K562 (cell line): ENCODE results near the gene RNF112. TPM values are rescaled to one million over a fixed set of nuclear protein-coding genes. Genes with fewer than 3 reads are reported as not detected.

Experiments
- ATAC-seq: fragments of 200-7000 bp; cut with Tn5 transposase; 3 replicates; pipeline ENCODE4 v1.9.1; 2020; ENCODE audit warnings: moderate library complexity
- BruUV-seq: library from RNA; stranded (reverse); fragments of 400-500 nt; replicated peaks from 2 replicates; lab custom pipeline; 2021; lab: Mats Ljungman, UMichigan
- CTCF ChIA-PET: fragments of 300-600 bp; formaldehyde crosslinking; extraction: SDS; loops from one replicate; lab custom pipeline; 2021; ENCODE audit warnings: low intra/inter-chr PET ratio; lab: Yijun Ruan, JAX
- POLR2A ChIA-PET: fragments of 300-600, 350-650 bp; sonication (Branson Sonifier 250); formaldehyde crosslinking; extraction: SDS; loops from one replicate; lab custom pipeline; 2021; ENCODE audit warnings: antibody characterized with exemption, inconsistent platforms; lab: Yijun Ruan, JAX
- DNase-seq, 4 experiments: peaks; one replicate each; pipeline versions ENCODE4 v3.0.0 to v3.0.0-alpha.2; 2011 to 2018; ENCODE audit warnings: low spot score in 3 of 4, mixed read lengths in 3 of 4; ENCODE audit errors: extremely low read depth in 1 of 4
- FAIRE-seq: peaks from 2 replicates; lab custom pipeline; 2011; peaks lifted over from hg19 to GRCh38; lab: Jason Lieb, UNC
- H2AFZ ChIP-seq: 2 replicates; pipeline ENCODE4 v1.6.0; 2011; ENCODE audit warnings: low read depth, low read length, control low read depth, inconsistent platforms
- H3K27ac ChIP-seq: fragments of 200-600 bp; 3 replicates; pipeline ENCODE4 v1.8.0; 2011; ENCODE audit warnings: low read depth, mild to moderate bottlenecking, control low read depth, inconsistent platforms, low read length, moderate library complexity, mixed read lengths; ENCODE audit errors: extremely low read depth
- H3K27me3 ChIP-seq, 2 experiments: fragments of 300-600 bp in 1 of 2; 2 replicates in 1 of 2; 3 replicates in 1 of 2; pipeline versions ENCODE4 v1.6.0 to v1.8.0; 2011; ENCODE audit warnings: inconsistent platforms in 2 of 2, low read length in 2 of 2, mild to moderate bottlenecking in 1 of 2, mixed read lengths in 1 of 2, moderate library complexity in 1 of 2; ENCODE audit not compliant: control insufficient read depth in 2 of 2, insufficient read depth in 2 of 2
- H3K36me3 ChIP-seq: fragments of 300-600 bp; 3 replicates; pipeline ENCODE4 v1.8.0; 2011; ENCODE audit warnings: mild to moderate bottlenecking, low read length, inconsistent platforms; ENCODE audit not compliant: control insufficient read depth, insufficient read depth
- H3K4me1 ChIP-seq, 2 experiments: fragments of 200-600 bp in 1 of 2; replicated peaks in 1 of 2; 2 replicates in 1 of 2; 3 replicates in 1 of 2; pipeline versions ENCODE4 v1.5.1 to v1.8.0; 2011; ENCODE audit warnings: inconsistent platforms in 2 of 2, low read length in 2 of 2, mild to moderate bottlenecking in 1 of 2, mixed read lengths in 1 of 2, moderate library complexity in 1 of 2; ENCODE audit not compliant: control insufficient read depth in 2 of 2, insufficient read depth in 2 of 2
- H3K4me2 ChIP-seq: 2 replicates; pipeline ENCODE4 v1.6.1; 2011; ENCODE audit warnings: low read length, control low read depth, inconsistent platforms, mixed read lengths; ENCODE audit not compliant: insufficient read depth
- H3K4me3 ChIP-seq: fragments of 200-600 bp; sonication (generic), shearing (Covaris generic); 2 replicates; pipeline ENCODE4 v1.5.1; 2016; ENCODE audit warnings: control low read depth, inconsistent platforms
- H3K79me2 ChIP-seq: fragments of 200-600 bp; 3 replicates; pipeline ENCODE4 v1.8.0; 2011; ENCODE audit warnings: low read length, inconsistent platforms; ENCODE audit not compliant: control insufficient read depth, insufficient read depth
- H3K9ac ChIP-seq, 2 experiments: 2 replicates each; pipeline versions ENCODE4 v1.6.0 to v1.6.1; 2011; ENCODE audit warnings: low read depth in 2 of 2, low read length in 2 of 2, control low read depth in 1 of 2, inconsistent platforms in 1 of 2, mild to moderate bottlenecking in 1 of 2, mixed read lengths in 1 of 2; ENCODE audit not compliant: insufficient read depth in 1 of 2
- H3K9me1 ChIP-seq: one replicate; pipeline ENCODE4 v1.6.0; 2011; ENCODE audit warnings: inconsistent platforms, mild to moderate bottlenecking, low read length, moderate library complexity; ENCODE audit not compliant: control insufficient read depth, insufficient read depth
- H3K9me3 ChIP-seq: replicated peaks from 2 replicates; pipeline ENCODE4 v1.5.1; 2011; ENCODE audit warnings: low read depth, low read length, inconsistent platforms; ENCODE audit not compliant: control insufficient read depth, insufficient read depth
- H4K20me1 ChIP-seq: replicated peaks from 2 replicates; pipeline ENCODE4 v1.6.1; 2011; ENCODE audit warnings: low read length, inconsistent platforms, mixed read lengths; ENCODE audit not compliant: control insufficient read depth, insufficient read depth
- ATF1 ChIP-seq, 2 experiments: fragments of 450-650 bp in 1 of 2; IDR thresholded peaks; 2 replicates each; pipeline ENCODE4 v1.6.1; 2016; ENCODE audit warnings: missing compliant biosample characterization in 1 of 2, missing genetic modification characterization in 1 of 2
- EGR1 ChIP-seq: fragments of 450-650 bp; conservative IDR thresholded peaks from 2 replicates; pipeline ENCODE4 v1.6.1; 2017; ENCODE audit warnings: mild to moderate bottlenecking
- ESRRB ChIP-seq: fragments of 250-450 bp; sonication (Bioruptor Pico); IDR thresholded peaks from 2 replicates; pipeline ENCODE4 v1.5.0; 2020; ENCODE audit warnings: mild to moderate bottlenecking, moderate library complexity, borderline replicate concordance
- NFIX ChIP-seq: fragments of 250-450 bp; sonication (Bioruptor Pico); IDR thresholded peaks from 2 replicates; pipeline ENCODE4 v1.4.0; 2020; ENCODE audit warnings: low read depth, mild to moderate bottlenecking, moderate library complexity
- PHF21A ChIP-seq: fragments of 450-650 bp; IDR thresholded peaks from 2 replicates; pipeline ENCODE4 v1.6.1; 2017; ENCODE audit warnings: low read depth, borderline replicate concordance
- POLR2A ChIP-seq: fragments of 450-650 bp; conservative IDR thresholded peaks from 2 replicates; pipeline ENCODE4 v1.6.1; 2016
- PRPF4 ChIP-seq: fragments of 200-400 bp; formaldehyde crosslinking; IDR thresholded peaks from one replicate; pipeline ENCODE4 v1.6.1; 2017; ENCODE audit warnings: low read length, low read depth, mild to moderate bottlenecking; ENCODE audit not compliant: insufficient read depth, poor library complexity, severe bottlenecking
- ZNF830 ChIP-seq: fragments of 250-450 bp; sonication (Bioruptor Pico); IDR thresholded peaks from 2 replicates; pipeline ENCODE4 v1.5.0; 2021; ENCODE audit warnings: mild to moderate bottlenecking
- WGBS: fragments of 100-300 bp; shearing (Covaris generic); methylation state at CpG from one replicate; pipeline ENCODE4 v1.1.6; 2016; ENCODE audit warnings: low coverage, mixed read lengths; ENCODE audit not compliant: insufficient coverage; ENCODE audit errors: missing lambda C conversion rate; 5-methylcytosine and 5-hydroxymethylcytosine counted together
- in situ Hi-C: fragments of 300-500 bp; cut with MboI; formaldehyde crosslinking; loops from 4 replicates; pipeline ENCODE4 v1.15.0; 2018; ENCODE audit warnings: inconsistent platforms, mixed read lengths
- intact Hi-C: fragments of 100-400 bp; cut with micrococcal nuclease; formaldehyde crosslinking; loops from 2 replicates; pipeline ENCODE4 v1.14.2; 2022
- polyA plus RNA-seq, 8 experiments: library from polyadenylated mRNA; depleted of rRNA in 4 of 8; stranded (reverse) in 5 of 8; unstranded in 3 of 8; fragments of >200 nt; fragmentation: Nextera tagmentation in 2 of 8; fragmentation: Illumina TruSeq in 1 of 8; extraction: Ambion mirVana in 2 of 8; extraction: Trizol in 1 of 8; gene quantifications; 2 replicates each; pipeline versions ENCODE4 v1.2.1 to v1.2.3, GENCODE V29; 2011 to 2014; ENCODE audit warnings: inconsistent platforms in 1 of 8, missing spikeins in 1 of 8
- total RNA-seq, 7 experiments: library from RNA; depleted of rRNA in 6 of 7; stranded (reverse); fragments of >200 nt in 6 of 7; fragmentation: Illumina TruSeq in 2 of 7; extraction: Trizol in 2 of 7; gene quantifications; 2 replicates each; pipeline versions ENCODE4 v1.2.1 to v1.2.3, GENCODE V29; 2011 to 2021; ENCODE audit warnings: low replicate concordance in 1 of 7
- TF ChIP-seq, protein P1 (sequence below): sonication (generic); formaldehyde crosslinking; IDR thresholded peaks from 2 replicates; pipeline ENCODE4 v1.8.0; 2022; ENCODE audit warnings: mild to moderate bottlenecking, missing genetic modification reagents
- TF ChIP-seq, protein P2 (sequence below): sonication (generic); formaldehyde crosslinking; IDR thresholded peaks from 2 replicates; pipeline ENCODE4 v1.8.0; 2022; ENCODE audit warnings: missing genetic modification reagents, mild to moderate bottlenecking, moderate library complexity, borderline replicate concordance
- TF ChIP-seq, protein P3 (sequence below): fragments of 250-450 bp; sonication (Bioruptor Pico); IDR thresholded peaks from 2 replicates; pipeline ENCODE4 v1.5.1; 2021; ENCODE audit warnings: mild to moderate bottlenecking

The RNF112 gene
- total and polyA plus RNA-seq, 9 of the 15 experiments (the other 6 are each of a cell fraction or from before 2014, with no cell fraction given) = 0.05 TPM; not detected in 8

DNA sequence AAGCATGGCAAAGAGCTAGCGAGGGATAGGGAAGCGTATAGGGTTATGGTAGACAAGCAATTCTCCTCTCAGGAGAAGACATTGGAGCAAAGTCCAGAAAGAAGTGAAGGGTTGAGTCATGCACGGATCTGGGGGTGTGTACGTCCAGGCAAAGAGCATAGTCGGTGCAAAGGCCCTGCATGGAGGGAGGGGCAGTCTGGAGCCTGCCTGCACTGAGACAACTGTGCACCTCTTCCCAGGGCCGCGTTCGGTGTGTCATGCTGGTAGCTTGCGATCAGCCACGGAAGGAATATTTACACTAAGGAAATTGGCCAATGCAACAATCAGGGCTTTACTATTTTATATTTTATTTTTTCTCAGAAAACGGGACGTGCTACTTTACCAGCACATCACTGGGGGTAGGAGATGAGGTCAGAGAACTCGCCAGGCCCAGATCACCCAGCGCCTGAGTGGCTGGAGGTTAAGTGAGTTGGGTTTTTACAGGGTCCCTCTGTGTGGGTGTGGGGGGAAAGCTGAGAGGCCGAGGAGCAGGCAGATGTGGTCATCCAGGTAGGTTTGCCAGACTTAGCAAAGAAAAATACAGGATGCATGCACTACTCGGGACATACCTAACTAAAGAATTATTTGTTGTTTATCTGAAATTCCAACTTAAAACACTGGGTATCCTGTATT lies 41.8 kb upstream of the RNF112 start:
- Histone ChIP-seq H3K9ac (no peak overlapping the region), H3K79me2 (no peaks in the 10 kb centered on the region), H2AFZ (no peak overlapping the region), H3K4me1 (peaks cover 0 to 13% of the 10 kb centered on the region in 2 experiments; a peak in 3 of 5 replicates), H3K36me3 (no peaks in the 10 kb centered on the region), H3K9me1 (no peaks in the 10 kb centered on the region), H3K27me3 (no peaks in the 10 kb centered on the region), H3K4me3 (no peak overlapping the region), H3K4me2 (no peak overlapping the region), H3K27ac (no peak overlapping the region), H3K9me3 (no peaks in the 10 kb centered on the region), H4K20me1 (no peaks in the 10 kb centered on the region)
- ChIA-PET POLR2A (no interaction called here), CTCF (no interaction called here)
- in situ Hi-C loops (loop anchor here (10.0 kb wide), 1 partner anchor 396 kb away; no protein-coding TSS in a partner anchor), intact Hi-C loops (no loop called here)
- no peak for FAIRE-seq
- 31% methylated on average over 11 of the region's 16 CpGs for WGBS
- no peak for DNase-seq
- peak; percentile 58 for ATAC-seq
- TF ChIP-seq ZNF830 (CRISPR knock-in tag) (no peak), PHF21A (no peak)
- no TSS peak for BruUV-seq

DNA sequence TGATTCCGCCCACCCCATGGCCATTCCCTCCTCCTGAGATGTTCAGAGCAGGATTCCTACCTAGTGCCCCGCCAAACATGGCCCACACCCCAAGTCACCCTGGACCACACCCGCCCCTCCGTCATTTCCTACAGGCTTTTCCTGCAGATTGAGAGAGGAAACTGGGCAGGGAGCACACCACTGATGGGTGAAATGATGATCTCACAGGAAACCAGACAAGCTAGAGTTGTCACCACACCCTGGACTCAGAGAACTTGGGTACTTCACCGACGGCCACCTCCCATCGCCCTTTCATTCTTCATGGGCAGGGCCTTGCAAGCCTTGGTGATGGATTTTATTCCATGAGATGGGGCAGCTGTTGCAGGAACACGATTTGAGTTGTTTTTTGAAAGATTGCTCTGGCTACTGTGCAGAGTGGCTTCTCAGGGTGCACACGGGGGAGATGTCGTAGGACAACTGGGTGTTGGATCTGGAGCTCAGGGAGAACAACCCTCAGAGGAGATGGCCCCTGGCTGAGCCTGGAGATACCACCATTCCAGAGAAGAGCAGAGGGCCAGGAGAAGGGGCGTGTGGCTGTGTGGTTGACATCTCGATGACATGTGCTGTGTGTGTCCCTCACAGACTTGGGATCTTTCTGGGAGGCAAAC lies 41.1 kb upstream of the RNF112 start:
- no peak overlapping the region for H3K27ac ChIP-seq
- H2AFZ ChIP-seq = no peak overlapping the region
- WGBS = 46% methylated on average over 12 of the region's 12 CpGs
- H3K36me3 ChIP-seq = no peaks in the 10 kb centered on the region
- H3K9me3 ChIP-seq = no peaks in the 10 kb centered on the region
- in situ Hi-C loops = loop anchor here (10.0 kb wide), 1 partner anchor 395 kb away; no protein-coding TSS in a partner anchor
- ATAC-seq (no peak), FAIRE-seq (no peak), DNase-seq (no peak)
- H3K4me2 ChIP-seq = no peak overlapping the region
- H3K27me3 ChIP-seq = no peaks in the 10 kb centered on the region
- H3K4me1 ChIP-seq = peaks cover 0 to 9% of the 10 kb centered on the region in 2 experiments; a peak in 3 of 5 replicates
- H3K9me1 ChIP-seq = no peaks in the 10 kb centered on the region
- peak overlapping the region in 1 of 2 experiments; percentile 68; a peak in 2 of 4 replicates for H3K9ac ChIP-seq
- intact Hi-C loops = no loop called here
- POLR2A ChIA-PET = interaction anchor here (0.6 to 1.0 kb wide), 2 partner anchors 24 to 60 kb away, joined by 3 to 6 read pairs; no protein-coding TSS in a partner anchor
- H3K79me2 ChIP-seq = no peaks in the 10 kb centered on the region
- no TSS peak for BruUV-seq
- H4K20me1 ChIP-seq = no peaks in the 10 kb centered on the region
- CTCF ChIA-PET = no interaction called here
- no peak overlapping the region for H3K4me3 ChIP-seq
- TF ChIP-seq ESRRB (CRISPR knock-in tag) (no peak), NFIX (CRISPR knock-in tag) (no peak), ATF1 (CRISPR knock-in tag; IDR thresholded peaks at IDR 0.05) (no peak), ATF1 (tag; IDR thresholded peaks at IDR 0.05) (no peak), EGR1 (no peak), PRPF4 (no peak), POLR2A (no peak)
- TF ChIP-seq, protein P1, sequence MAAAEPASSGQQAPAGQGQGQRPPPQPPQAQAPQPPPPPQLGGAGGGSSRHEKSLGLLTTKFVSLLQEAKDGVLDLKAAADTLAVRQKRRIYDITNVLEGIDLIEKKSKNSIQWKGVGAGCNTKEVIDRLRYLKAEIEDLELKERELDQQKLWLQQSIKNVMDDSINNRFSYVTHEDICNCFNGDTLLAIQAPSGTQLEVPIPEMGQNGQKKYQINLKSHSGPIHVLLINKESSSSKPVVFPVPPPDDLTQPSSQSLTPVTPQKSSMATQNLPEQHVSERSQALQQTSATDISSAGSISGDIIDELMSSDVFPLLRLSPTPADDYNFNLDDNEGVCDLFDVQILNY (CRISPR knock-in tag) = no peak
- TF ChIP-seq, protein P2, sequence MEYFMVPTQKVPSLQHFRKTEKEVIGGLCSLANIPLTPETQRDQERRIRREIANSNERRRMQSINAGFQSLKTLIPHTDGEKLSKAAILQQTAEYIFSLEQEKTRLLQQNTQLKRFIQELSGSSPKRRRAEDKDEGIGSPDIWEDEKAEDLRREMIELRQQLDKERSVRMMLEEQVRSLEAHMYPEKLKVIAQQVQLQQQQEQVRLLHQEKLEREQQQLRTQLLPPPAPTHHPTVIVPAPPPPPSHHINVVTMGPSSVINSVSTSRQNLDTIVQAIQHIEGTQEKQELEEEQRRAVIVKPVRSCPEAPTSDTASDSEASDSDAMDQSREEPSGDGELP (CRISPR knock-in tag) = no peak
- TF ChIP-seq, protein P3, sequence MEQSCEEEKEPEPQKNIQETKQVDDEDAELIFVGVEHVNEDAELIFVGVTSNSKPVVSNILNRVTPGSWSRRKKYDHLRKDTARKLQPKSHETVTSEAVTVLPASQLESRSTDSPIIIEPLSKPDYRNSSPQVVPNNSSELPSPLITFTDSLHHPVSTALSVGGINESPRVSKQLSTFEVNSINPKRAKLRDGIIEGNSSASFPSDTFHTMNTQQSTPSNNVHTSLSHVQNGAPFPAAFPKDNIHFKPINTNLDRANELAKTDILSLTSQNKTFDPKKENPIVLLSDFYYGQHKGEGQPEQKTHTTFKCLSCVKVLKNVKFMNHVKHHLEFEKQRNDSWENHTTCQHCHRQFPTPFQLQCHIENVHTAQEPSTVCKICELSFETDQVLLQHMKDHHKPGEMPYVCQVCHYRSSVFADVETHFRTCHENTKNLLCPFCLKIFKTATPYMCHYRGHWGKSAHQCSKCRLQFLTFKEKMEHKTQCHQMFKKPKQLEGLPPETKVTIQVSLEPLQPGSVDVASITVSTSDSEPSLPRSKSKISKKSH (CRISPR knock-in tag) = no peak
